Glutamatergic neuron (in vitro differentiated cells): ENCODE measurements around the gene ZBTB44. TPM values are rescaled to one million over a fixed set of nuclear protein-coding genes. Genes with fewer than 3 reads are reported as not detected.

Experiments
- DNase-seq: peaks from one replicate; pipeline ENCODE4 v3.0.0; 2022
- H3K27ac Mint-ChIP-seq: one replicate; pipeline ENCODE4 v1.8.0; 2020; ENCODE audit warnings: mild to moderate bottlenecking, mixed read lengths, inconsistent platforms; ENCODE audit not compliant: unreplicated experiment
- H3K27me3 Mint-ChIP-seq: one replicate; pipeline ENCODE4 v1.8.0; 2020; ENCODE audit warnings: mild to moderate bottlenecking, moderate library complexity, mixed read lengths, inconsistent platforms; ENCODE audit not compliant: unreplicated experiment
- H3K36me3 Mint-ChIP-seq: one replicate; pipeline ENCODE4 v1.8.0; 2020; ENCODE audit warnings: mild to moderate bottlenecking, mixed read lengths, inconsistent platforms; ENCODE audit not compliant: unreplicated experiment
- H3K4me1 Mint-ChIP-seq: one replicate; pipeline ENCODE4 v1.8.0; 2020; ENCODE audit warnings: mild to moderate bottlenecking, low read depth, mixed read lengths, inconsistent platforms; ENCODE audit not compliant: unreplicated experiment
- H3K4me3 Mint-ChIP-seq: one replicate; pipeline ENCODE4 v1.8.0; 2020; ENCODE audit warnings: mild to moderate bottlenecking, mixed read lengths, inconsistent platforms; ENCODE audit not compliant: unreplicated experiment
- H3K9me3 Mint-ChIP-seq: one replicate; pipeline ENCODE4 v1.8.0; 2020; ENCODE audit warnings: mild to moderate bottlenecking, moderate library complexity, mixed read lengths, inconsistent platforms; ENCODE audit not compliant: unreplicated experiment
- CTCF ChIP-seq: fragments of 200-600 bp; sonication (generic); IDR thresholded peaks from one replicate; pipeline ENCODE4 v1.5.0; 2021; ENCODE audit not compliant: partially characterized antibody, unreplicated experiment
- total RNA-seq: library from RNA; stranded (reverse); fragmentation: NEBNext Ultra II Directional; extraction: Animal tissue kit (Norgen Biotek cat#: 25700); gene quantifications from one replicate; pipeline ENCODE4 v1.2.1, GENCODE V29; 2021; ENCODE audit not compliant: unreplicated experiment

ZBTB44 gene
- total RNA-seq, 1 donor from 2014 or later: 23.3 TPM

GRCh38 chr11:130308059-130308458, 6.7 kb downstream of the ZBTB44 start:
- H3K4me1 Mint-ChIP-seq: no peaks in the 10 kb centered on the region
- H3K4me3 Mint-ChIP-seq: no peak overlapping the region
- H3K27me3 Mint-ChIP-seq: no peaks in the 10 kb centered on the region
- DNase-seq: no peak
- H3K9me3 Mint-ChIP-seq: peaks cover 6% of the 10 kb centered on the region
- TF ChIP-seq CTCF: no peak
- H3K36me3 Mint-ChIP-seq: peaks cover 21% of the 10 kb centered on the region
- H3K27ac Mint-ChIP-seq: peak overlapping the region; percentile 28

DNA sequence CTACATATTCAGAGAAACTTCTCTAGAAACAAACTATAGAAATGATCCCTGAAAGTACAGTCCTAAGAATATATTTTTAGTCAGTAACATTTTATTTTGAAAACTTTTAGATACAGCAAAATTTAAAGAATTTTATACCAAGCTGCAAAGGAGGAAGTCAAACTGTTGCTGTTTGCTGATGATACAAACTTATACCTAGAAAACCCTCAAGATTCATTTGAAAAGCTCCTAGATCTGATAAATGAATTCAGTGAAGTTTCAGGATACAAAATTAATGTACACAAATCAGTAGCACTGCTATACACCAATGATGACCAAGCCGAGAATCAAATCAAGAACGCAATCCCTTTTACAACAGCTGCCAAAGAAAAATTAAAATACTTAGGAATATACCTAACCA, 10.1 kb downstream of the ZBTB44 start:
- no peak for DNase-seq
- no peak overlapping the region for H3K4me3 Mint-ChIP-seq
- H3K27ac Mint-ChIP-seq: no peak overlapping the region
- H3K36me3 Mint-ChIP-seq: peaks cover 21% of the 10 kb centered on the region
- peaks cover 9% of the 10 kb centered on the region for H3K4me1 Mint-ChIP-seq
- H3K27me3 Mint-ChIP-seq: no peaks in the 10 kb centered on the region
- no peak for TF ChIP-seq CTCF
- peaks cover 6% of the 10 kb centered on the region for H3K9me3 Mint-ChIP-seq

- no peak for TF ChIP-seq CTCF
- Mint-ChIP-seq H3K4me1 (peaks cover 9% of the 10 kb centered on the region), H3K9me3 (no peaks in the 10 kb centered on the region), H3K36me3 (peaks cover 11% of the 10 kb centered on the region), H3K27me3 (no peaks in the 10 kb centered on the region), H3K27ac (peak overlapping the region; percentile 50), H3K4me3 (no peak overlapping the region)
- no peak for DNase-seq
Observed at GRCh38 chr11:130301002-130301401, 13.7 kb downstream of the ZBTB44 start.

DNA sequence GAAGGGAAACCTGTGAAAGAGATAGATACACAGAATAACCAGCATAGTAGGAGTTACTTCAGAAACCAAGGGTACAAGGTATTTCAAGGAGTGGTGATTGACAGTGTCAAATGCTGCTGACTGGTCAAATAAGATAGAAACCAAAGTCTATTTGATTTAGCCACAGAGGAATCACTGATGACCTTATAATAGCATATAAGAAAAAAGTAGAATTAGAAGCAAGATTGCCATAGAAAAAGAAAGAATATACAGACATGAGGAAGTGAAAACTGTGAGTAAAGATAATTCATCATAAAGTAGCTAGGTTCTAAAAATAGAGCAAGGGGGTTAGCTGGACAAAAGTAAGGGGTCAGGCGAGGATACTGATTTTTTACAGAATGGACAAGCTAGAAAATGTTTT, 14.2 kb downstream of the ZBTB44 start:
- TF ChIP-seq CTCF: no peak
- Mint-ChIP-seq H3K27ac (no peak overlapping the region), H3K27me3 (no peaks in the 10 kb centered on the region), H3K36me3 (peaks cover 11% of the 10 kb centered on the region), H3K4me3 (no peak overlapping the region), H3K4me1 (peaks cover 9% of the 10 kb centered on the region), H3K9me3 (no peaks in the 10 kb centered on the region)
- no peak for DNase-seq

DNA sequence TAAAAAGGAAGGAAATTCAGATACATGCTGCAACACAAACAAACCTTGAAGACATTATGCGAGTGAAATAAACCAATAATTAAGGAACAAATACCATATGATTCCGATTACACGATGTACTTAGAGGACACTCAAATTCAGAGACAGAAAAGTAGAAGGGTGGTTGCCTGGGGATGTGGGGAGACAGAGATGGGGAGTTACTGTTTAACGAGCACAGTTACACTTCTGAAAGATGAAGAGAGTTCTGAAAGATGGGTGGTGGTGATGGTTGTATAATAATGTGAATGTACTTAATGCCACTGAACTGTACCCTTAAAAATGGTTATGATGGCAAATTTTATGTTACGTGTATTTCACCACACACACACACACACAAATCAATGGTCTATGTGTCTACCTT, 14.7 kb downstream of the ZBTB44 start:
- H3K27ac Mint-ChIP-seq: no peak overlapping the region
- no peak for DNase-seq
- no peaks in the 10 kb centered on the region for H3K9me3 Mint-ChIP-seq
- H3K4me1 Mint-ChIP-seq: peaks cover 9% of the 10 kb centered on the region
- no peak overlapping the region for H3K4me3 Mint-ChIP-seq
- TF ChIP-seq CTCF: no peak
- H3K27me3 Mint-ChIP-seq: no peaks in the 10 kb centered on the region
- H3K36me3 Mint-ChIP-seq: peaks cover 5% of the 10 kb centered on the region
